Heart left ventricle (tissue), 13 donors: Measurements from ENCODE around the gene CEP89.

Source experiments
- POLR2A ChIP-seq, 2 donors: fragments of 450-650 bp; IDR thresholded peaks; one replicate each; pipeline ENCODE4 v1.6.1; 2017; ENCODE audit warnings: antibody characterized with exemption in 2 of 2, mild to moderate bottlenecking in 2 of 2, moderate library complexity in 2 of 2
- TF ChIP-seq, protein P1 (sequence below), 12 donors: fragments of 200-600 bp; sonication (generic) in 4 of 12; IDR thresholded peaks; one replicate each; pipeline versions ENCODE4 v1.5.0 to v1.8.0; 2018 to 2022; ENCODE audit warnings: antibody characterized with exemption in 12 of 12, mild to moderate bottlenecking in 5 of 12
- donor health status: ischemic (EF 13 %, LVEDD 7.1; RV severe dilation, severe dysfunction).
- donor health status: DM: no; HTN: yes; CAD: no.
- donor health status: DM: no; HTN: no; CAD: no.
- donor health status: ischemic (EF 25% LVEDD 6.9; RV normal size, moderate dysfunction).
- donor health status: ischemic (EF 25% LVEDD 5.7; RV mildly dilated, moderate dysfunction).
- donor health status: ischemic (EF 35%, LVEDD 5.7; RV mildly dilated, moderate dysfunction).
- donor health status: nonischemic (EF 11% LVEDD 7.7; RV severe dilation, severe dysfunction).
- donor health status: DM: yes; HTN: yes; CAD: no.
- donor health status: PGD.
- donor health status: ischemic (EF 29% LVEDD 5.4; RV normal size, mild dysfunction).
- donor health status: nonischemic (EF 23%, LVEDD 6.1; RV moderate dilation, normal function).

GRCh38 chr19:32896516-32897214 is 75.1 kb downstream of the CEP89 start:
- no peak for TF ChIP-seq POLR2A (IDR thresholded peaks at IDR 0.05)
- TF ChIP-seq, protein P1, sequence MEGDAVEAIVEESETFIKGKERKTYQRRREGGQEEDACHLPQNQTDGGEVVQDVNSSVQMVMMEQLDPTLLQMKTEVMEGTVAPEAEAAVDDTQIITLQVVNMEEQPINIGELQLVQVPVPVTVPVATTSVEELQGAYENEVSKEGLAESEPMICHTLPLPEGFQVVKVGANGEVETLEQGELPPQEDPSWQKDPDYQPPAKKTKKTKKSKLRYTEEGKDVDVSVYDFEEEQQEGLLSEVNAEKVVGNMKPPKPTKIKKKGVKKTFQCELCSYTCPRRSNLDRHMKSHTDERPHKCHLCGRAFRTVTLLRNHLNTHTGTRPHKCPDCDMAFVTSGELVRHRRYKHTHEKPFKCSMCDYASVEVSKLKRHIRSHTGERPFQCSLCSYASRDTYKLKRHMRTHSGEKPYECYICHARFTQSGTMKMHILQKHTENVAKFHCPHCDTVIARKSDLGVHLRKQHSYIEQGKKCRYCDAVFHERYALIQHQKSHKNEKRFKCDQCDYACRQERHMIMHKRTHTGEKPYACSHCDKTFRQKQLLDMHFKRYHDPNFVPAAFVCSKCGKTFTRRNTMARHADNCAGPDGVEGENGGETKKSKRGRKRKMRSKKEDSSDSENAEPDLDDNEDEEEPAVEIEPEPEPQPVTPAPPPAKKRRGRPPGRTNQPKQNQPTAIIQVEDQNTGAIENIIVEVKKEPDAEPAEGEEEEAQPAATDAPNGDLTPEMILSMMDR (IDR thresholded peaks at IDR 0.05), result no peak
